ENCODE data around the gene DCAF7.

GRCh38 chr17:63640038-63640437, 89.8 kb downstream of the DCAF7 start:
- TF ChIP-seq GATA2 (IDR thresholded peaks at IDR 0.05; ENCODE audit: low read depth, low read length) (no peak), GATA3 (IDR thresholded peaks at IDR 0.05; ENCODE audit: low read depth, low read length) (no peak)
